HG03565 (cell line): Measurements from ENCODE around the gene SYNJ2.
"Not testable (repeated sequence)": the region's sequence is repeated elsewhere in the genome, so short reads cannot be mapped to it uniquely, and the experiment has no call there.

ENCODE experiments used
- ATAC-seq: cut with Tn5 transposase; IDR thresholded peaks from one replicate; pipeline ENCODE4 v1.9.1; 2021; ENCODE audit warnings: mild to moderate bottlenecking, moderate library complexity; ENCODE audit not compliant: unreplicated experiment

The SYNJ2 gene

GRCh38 chr6:157954150-157955117 lies 27.2 kb upstream of the SYNJ2 start:
- no peak for ATAC-seq

GRCh38 chr6:157955675-157956074 lies 26.0 kb upstream of the SYNJ2 start:
- no peak for ATAC-seq

GRCh38 chr6:157956171-157956730 lies 25.4 kb upstream of the SYNJ2 start:
- no peak for ATAC-seq

DNA sequence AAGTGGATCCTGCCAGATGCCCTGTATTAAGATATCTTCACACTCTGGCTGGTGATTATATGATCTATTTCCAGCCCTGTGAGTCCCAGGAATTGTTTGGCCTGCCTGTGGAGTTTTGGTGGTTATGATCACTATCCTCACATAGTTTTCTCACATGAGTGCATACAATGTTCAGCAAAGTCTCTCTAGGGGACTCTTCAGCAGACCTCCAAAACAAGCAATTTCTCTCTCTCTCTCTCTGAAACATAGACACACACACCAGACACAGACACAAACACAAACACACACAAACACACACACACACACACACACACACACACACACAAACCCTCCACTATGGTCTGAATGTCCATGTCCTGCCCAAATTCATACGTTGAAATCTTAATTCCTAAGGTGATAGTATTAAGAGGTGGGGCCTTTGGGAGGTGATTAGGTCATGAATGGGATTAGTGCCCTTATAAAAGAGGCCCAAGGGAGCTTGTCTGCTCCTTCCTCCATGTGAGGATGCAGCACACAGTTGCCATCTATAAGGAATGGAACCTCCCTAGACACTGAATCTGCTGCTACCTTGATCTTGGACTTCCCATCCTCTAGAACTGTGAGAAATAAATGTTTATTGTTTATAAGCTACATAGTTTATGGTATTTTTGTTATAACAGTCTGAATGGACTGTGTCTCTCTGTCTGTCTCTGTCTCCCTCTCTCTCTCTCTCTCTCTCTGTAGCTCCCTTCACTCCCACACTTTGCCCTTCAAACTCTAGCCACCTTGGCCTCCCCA lies 22.0 kb upstream of the SYNJ2 start:
- ATAC-seq, result no peak

DNA sequence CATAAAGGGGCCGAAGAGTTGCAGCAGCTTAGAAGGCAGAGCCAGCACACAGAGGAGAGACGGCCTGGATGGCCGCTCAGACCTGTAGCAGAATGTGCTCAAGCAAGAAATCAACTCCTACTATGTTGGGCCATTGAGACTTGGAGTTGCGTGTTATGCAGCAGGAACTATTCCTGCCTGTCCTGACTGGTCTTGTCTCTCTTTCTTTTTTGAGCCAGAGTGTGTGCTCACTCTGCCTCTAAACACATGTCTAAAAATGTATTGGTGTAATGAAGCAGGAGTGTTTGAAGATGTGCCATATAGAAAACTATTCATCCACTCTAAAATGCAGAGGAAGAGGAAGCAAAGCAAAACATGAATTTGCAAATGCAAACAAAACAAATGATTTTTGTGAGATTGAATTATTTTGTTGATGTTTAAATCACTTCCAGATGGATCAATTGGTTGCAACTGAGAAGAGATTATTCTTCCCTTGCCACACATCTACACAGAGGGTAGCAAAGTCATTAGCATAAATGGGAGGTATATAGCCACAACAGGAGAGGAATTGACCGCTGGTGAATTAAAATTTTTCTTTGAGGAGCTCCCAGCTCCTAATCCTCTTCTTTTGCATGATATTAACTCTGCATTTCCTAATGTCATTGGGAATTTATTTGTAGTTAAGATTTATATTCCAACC lies 20.4 kb upstream of the SYNJ2 start:
- no peak for ATAC-seq

DNA sequence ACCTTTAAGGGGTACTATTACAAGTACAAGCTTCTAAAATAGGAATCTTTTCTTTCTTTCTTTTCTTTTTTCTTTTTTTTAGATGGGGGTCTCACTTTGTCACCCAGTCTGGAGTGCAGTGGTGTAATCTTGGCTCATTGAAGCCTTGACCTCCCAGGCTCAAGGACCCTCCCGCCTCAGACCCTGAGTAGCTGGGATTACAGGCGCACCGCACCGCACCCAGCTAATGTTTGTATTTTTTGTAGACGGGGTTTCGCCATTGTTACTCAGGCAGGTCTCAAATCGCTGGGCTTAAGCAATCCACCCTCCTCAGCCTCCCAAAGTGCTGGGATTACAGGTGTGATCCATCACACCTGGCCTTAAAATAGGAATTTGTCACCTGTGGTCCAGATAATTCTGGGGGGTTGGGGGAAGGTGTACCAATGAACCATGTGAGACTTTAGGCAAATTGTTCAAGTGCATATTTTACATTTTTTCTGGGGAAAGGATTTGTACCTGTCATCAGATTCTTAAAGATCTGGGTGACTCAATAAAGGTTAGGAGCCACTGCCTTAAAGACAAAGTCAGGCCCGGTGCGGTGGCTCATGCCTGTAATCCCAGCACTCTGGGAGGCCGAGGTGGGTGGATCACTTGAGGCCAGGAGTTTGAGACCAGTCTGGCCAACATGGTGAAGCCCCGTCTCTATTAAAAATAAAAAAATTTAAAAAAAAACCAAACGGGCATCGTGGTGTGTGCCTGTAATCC lies 19.7 kb upstream of the SYNJ2 start:
- no peak for ATAC-seq

DNA sequence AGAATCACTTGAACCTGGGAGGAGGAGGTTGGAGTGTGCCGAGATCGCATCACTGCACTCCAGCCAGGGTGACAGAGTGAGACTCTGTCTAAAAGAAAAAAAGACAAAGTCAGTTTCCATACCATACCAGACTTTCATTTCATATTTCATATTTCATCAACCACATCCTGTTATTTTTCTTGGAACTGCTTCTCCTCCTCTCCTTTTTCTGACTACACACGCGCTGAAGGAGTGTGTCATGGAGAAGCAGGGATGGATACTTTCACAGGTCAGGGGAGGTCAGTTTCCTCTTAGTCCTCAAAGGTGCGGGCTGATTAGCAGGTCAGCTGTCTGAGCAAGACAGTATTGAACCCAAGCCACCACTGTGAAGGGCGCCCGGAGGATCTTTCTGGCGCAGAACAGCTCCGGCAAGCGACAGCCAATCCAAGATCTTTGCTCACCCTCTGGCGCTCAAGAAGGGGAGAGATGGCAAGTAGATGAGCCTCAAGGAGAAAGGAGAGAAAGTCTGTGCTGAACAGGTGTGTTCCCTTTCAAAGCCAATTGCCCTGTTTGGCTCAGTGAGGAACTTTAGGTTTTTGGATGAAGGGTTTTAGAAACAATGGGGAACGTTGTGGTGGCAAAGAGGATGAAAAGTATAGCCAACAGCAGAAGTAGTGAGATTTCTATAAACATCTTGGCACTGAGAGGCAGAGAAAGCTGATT lies 18.9 kb upstream of the SYNJ2 start:
- ATAC-seq, result no peak

DNA sequence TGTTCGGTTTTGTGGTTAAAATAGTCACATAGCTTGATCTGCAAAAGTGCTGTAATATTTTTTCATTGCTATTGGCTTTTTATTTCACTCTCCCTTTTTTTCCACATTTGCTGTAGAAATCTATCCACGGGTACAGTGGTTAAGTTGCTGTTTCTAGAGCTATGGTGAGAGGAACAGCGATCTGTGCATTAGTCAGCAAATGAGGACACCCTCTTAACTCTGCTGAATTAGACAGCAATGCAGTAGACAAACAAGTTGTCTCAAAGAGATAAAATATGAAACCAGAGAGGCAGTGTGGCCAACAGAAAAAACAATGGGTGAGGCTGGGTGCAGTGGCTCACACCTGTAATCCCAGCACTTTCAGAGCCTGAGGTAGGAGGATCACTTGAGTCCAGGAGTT lies 17.6 kb upstream of the SYNJ2 start:
- ATAC-seq, result no peak

DNA sequence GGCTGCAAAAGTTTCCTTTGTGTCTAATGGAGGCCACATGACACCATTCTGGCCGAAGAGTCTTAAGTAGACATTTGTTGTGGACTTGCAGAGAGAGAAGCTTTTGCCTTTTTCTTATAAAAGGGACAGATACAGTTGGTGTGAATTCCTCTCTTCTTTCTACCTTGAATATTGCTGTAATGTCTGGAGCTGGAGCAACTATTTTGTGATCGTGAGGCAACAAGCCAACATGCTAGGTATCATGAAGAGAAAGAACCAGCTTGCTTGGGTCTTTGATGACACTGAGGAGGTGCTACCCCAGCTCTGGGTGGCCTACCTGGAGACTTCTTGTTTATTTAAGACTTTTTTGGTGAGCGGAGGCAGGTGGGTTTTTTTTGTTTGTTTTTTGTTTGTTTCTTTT lies 16.3 kb upstream of the SYNJ2 start:
- ATAC-seq, result no peak

DNA sequence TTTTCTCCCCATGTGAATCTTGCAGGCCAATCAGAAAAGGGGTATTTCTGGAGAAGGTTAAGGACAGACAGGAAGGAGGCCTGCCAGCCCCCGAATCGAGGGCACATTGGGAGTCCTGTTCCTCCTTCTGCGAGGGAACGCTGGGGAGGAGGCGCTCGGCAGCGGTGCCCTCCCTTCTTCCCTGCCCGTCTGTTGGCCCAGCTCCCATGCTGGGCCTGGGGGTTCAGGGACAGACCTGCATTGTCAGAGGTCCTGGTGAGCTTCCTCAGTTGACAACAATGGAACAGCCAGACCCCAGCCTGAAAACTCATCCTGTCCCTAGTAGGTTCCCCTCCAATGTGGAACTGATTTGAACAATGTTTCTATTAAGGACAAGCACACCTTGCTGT lies 15.1 kb upstream of the SYNJ2 start:
- ATAC-seq, result no peak

- ATAC-seq, result no peak
These were observed 14.6 kb upstream of the SYNJ2 start for GRCh38 chr6:157967020-157967419.

- ATAC-seq, result no peak
These were observed 14.2 kb upstream of the SYNJ2 start for GRCh38 chr6:157967486-157967885.

- ATAC-seq, result not testable (repeated sequence)
These were observed 9.5 kb upstream of the SYNJ2 start for GRCh38 chr6:157972177-157972576.

GRCh38 chr6:157974341-157974894 lies 7.2 kb upstream of the SYNJ2 start:
- ATAC-seq, result no peak

- ATAC-seq, result no peak
These were observed 6.7 kb upstream of the SYNJ2 start for GRCh38 chr6:157974967-157975366.

GRCh38 chr6:157975456-157975855 lies 6.2 kb upstream of the SYNJ2 start:
- ATAC-seq, result no peak

GRCh38 chr6:157976345-157977175 lies 5.1 kb upstream of the SYNJ2 start:
- no peak for ATAC-seq

GRCh38 chr6:157977176-157977804 lies 4.4 kb upstream of the SYNJ2 start:
- ATAC-seq, result no peak
